Measurements from ENCODE around the gene FASTKD3. TPM values are rescaled to one million over a fixed set of nuclear protein-coding genes. Genes with fewer than 3 reads are reported as not detected.

FASTKD3 gene
- total RNA-seq, 1 donor from 2014 or later, result 8.1 TPM

DNA sequence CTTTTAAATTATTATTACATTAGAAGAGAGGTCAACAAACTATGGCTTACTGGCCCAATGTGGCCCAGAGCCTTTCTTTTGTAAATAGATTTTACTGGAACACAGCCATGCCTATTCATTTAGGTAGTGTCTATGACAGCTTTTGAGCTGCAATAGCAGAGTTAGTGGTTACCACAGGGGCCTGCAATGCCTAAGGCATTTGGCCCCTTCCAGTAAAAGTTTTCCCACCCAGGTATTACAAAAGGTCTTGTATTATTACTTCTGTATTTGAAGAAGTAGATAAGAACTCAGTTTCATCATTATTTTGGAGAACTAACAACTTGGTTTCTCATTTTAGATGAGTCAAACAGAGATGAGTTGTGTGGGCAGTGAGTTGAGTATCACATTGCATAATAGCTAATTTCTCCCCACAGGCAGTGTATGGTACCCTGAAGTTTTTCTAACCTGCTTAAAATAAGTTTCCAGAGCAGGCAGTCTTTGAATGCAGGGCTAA, 9.6 kb upstream of the FASTKD3 start:
- H3K4me3 ChIP-seq (ENCODE audit: insufficient read depth, low read depth, low read length), result no peak overlapping the region
- H3K79me2 ChIP-seq (ENCODE audit: insufficient read depth, low read length), result peaks cover 55% of the 10 kb centered on the region
- no peak overlapping the region for H3K9ac ChIP-seq (ENCODE audit: low read length)
- H2AFZ ChIP-seq (ENCODE audit: low read depth, low read length), result no peak overlapping the region
- no peaks in the 10 kb centered on the region for H3K27me3 ChIP-seq (ENCODE audit: insufficient read depth, low read length)
- TF ChIP-seq, protein P1, sequence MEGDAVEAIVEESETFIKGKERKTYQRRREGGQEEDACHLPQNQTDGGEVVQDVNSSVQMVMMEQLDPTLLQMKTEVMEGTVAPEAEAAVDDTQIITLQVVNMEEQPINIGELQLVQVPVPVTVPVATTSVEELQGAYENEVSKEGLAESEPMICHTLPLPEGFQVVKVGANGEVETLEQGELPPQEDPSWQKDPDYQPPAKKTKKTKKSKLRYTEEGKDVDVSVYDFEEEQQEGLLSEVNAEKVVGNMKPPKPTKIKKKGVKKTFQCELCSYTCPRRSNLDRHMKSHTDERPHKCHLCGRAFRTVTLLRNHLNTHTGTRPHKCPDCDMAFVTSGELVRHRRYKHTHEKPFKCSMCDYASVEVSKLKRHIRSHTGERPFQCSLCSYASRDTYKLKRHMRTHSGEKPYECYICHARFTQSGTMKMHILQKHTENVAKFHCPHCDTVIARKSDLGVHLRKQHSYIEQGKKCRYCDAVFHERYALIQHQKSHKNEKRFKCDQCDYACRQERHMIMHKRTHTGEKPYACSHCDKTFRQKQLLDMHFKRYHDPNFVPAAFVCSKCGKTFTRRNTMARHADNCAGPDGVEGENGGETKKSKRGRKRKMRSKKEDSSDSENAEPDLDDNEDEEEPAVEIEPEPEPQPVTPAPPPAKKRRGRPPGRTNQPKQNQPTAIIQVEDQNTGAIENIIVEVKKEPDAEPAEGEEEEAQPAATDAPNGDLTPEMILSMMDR (IDR thresholded peaks at IDR 0.05; ENCODE audit: insufficient read depth, low read depth, low read length), result no peak
- no peak for TF ChIP-seq EZH2 (IDR thresholded peaks at IDR 0.05; ENCODE audit: insufficient read depth, low read length)
- DNase-seq (ENCODE audit: low read depth) (peak; percentile 72), FAIRE-seq (no peak)
- Mint-ChIP-seq H3K27me3 (ENCODE audit: low read depth, unreplicated experiment) (no peaks in the 10 kb centered on the region), H3K9me3 (ENCODE audit: unreplicated experiment) (no peaks in the 10 kb centered on the region), H3K27ac (ENCODE audit: unreplicated experiment) (no peak overlapping the region), H3K4me3 (ENCODE audit: unreplicated experiment) (peak overlapping the region; percentile 41), H3K4me1 (ENCODE audit: low read depth, unreplicated experiment) (peaks cover 20% of the 10 kb centered on the region), H3K36me3 (ENCODE audit: low read depth, unreplicated experiment) (peaks cover 3% of the 10 kb centered on the region)
- H4K20me1 ChIP-seq (ENCODE audit: insufficient read depth, low read length), result peaks cover 52% of the 10 kb centered on the region
- H3K4me2 ChIP-seq (ENCODE audit: low read length), result no peak overlapping the region
- no peak overlapping the region for H3K27ac ChIP-seq (ENCODE audit: low read depth, low read length)
- H3K36me3 ChIP-seq (ENCODE audit: insufficient read depth, low read length), result peaks cover 30% of the 10 kb centered on the region
- no peaks in the 10 kb centered on the region for H3K9me3 ChIP-seq (ENCODE audit: insufficient read depth, low read depth, low read length)
- peaks cover 21% of the 10 kb centered on the region for H3K4me1 ChIP-seq (ENCODE audit: insufficient read depth, low read length)

DNA sequence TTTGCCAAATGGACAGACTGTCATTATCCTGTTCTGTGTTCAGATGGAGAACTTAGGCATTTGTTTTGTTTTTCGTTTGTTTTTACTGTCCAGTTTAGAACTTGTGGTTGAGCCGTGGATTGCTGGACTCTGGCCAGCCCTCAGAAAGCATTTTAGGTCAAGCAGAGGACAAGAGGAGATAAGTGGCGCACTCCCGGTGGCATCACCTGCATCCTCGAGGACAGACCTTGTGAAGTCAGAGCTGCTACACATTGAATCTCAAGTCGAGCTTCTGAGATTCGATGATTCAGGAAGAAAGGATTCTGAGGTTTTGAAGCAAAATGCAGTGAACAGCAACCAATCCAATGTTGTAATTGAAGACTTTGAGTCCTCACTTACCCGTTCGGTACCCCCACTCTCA, 9.0 kb upstream of the FASTKD3 start:
- Histone ChIP-seq H3K27me3 (ENCODE audit: insufficient read depth, low read length) (no peaks in the 10 kb centered on the region), H2AFZ (ENCODE audit: low read depth, low read length) (no peak overlapping the region), H3K27ac (ENCODE audit: low read depth, low read length) (no peak overlapping the region), H4K20me1 (ENCODE audit: insufficient read depth, low read length) (peaks cover 51% of the 10 kb centered on the region), H3K9ac (ENCODE audit: low read length) (no peak overlapping the region), H3K4me1 (ENCODE audit: insufficient read depth, low read length) (peaks cover 21% of the 10 kb centered on the region), H3K4me2 (ENCODE audit: low read length) (no peak overlapping the region), H3K9me3 (ENCODE audit: insufficient read depth, low read depth, low read length) (no peaks in the 10 kb centered on the region), H3K79me2 (ENCODE audit: insufficient read depth, low read length) (peaks cover 61% of the 10 kb centered on the region), H3K4me3 (ENCODE audit: insufficient read depth, low read depth, low read length) (no peak overlapping the region), H3K36me3 (ENCODE audit: insufficient read depth, low read length) (peaks cover 25% of the 10 kb centered on the region)
- Mint-ChIP-seq H3K27me3 (ENCODE audit: low read depth, unreplicated experiment) (no peaks in the 10 kb centered on the region), H3K9me3 (ENCODE audit: unreplicated experiment) (no peaks in the 10 kb centered on the region), H3K4me3 (ENCODE audit: unreplicated experiment) (peak overlapping the region; percentile 41), H3K27ac (ENCODE audit: unreplicated experiment) (no peak overlapping the region), H3K4me1 (ENCODE audit: low read depth, unreplicated experiment) (peaks cover 22% of the 10 kb centered on the region), H3K36me3 (ENCODE audit: low read depth, unreplicated experiment) (peaks cover 3% of the 10 kb centered on the region)
- TF ChIP-seq EZH2 (IDR thresholded peaks at IDR 0.05; ENCODE audit: insufficient read depth, low read length), result no peak
- TF ChIP-seq, protein P1 (IDR thresholded peaks at IDR 0.05; ENCODE audit: insufficient read depth, low read depth, low read length), result no peak
- no peak for FAIRE-seq
- peak; percentile 59 for DNase-seq (ENCODE audit: low read depth)

GRCh38 chr5:7876867-7877266, 8.0 kb upstream of the FASTKD3 start:
- H3K36me3 ChIP-seq (ENCODE audit: insufficient read depth, low read length), result peaks cover 23% of the 10 kb centered on the region
- Mint-ChIP-seq H3K27ac (ENCODE audit: unreplicated experiment) (no peak overlapping the region), H3K36me3 (ENCODE audit: low read depth, unreplicated experiment) (peaks cover 2% of the 10 kb centered on the region), H3K27me3 (ENCODE audit: low read depth, unreplicated experiment) (no peaks in the 10 kb centered on the region), H3K4me3 (ENCODE audit: unreplicated experiment) (no peak overlapping the region), H3K9me3 (ENCODE audit: unreplicated experiment) (no peaks in the 10 kb centered on the region), H3K4me1 (ENCODE audit: low read depth, unreplicated experiment) (peaks cover 27% of the 10 kb centered on the region)
- H3K79me2 ChIP-seq (ENCODE audit: insufficient read depth, low read length), result peaks cover 69% of the 10 kb centered on the region
- H3K27ac ChIP-seq (ENCODE audit: low read depth, low read length), result peak overlapping the region; percentile 28
- no peaks in the 10 kb centered on the region for H3K9me3 ChIP-seq (ENCODE audit: insufficient read depth, low read depth, low read length)
- no peak for TF ChIP-seq EZH2 (IDR thresholded peaks at IDR 0.05; ENCODE audit: insufficient read depth, low read length)
- TF ChIP-seq, protein P1 (IDR thresholded peaks at IDR 0.05; ENCODE audit: insufficient read depth, low read depth, low read length), result no peak
- no peak overlapping the region for H3K4me3 ChIP-seq (ENCODE audit: insufficient read depth, low read depth, low read length)
- peaks cover 21% of the 10 kb centered on the region for H3K4me1 ChIP-seq (ENCODE audit: insufficient read depth, low read length)
- FAIRE-seq (no peak), DNase-seq (ENCODE audit: low read depth) (peak; percentile 57)
- H3K9ac ChIP-seq (ENCODE audit: low read length), result peak overlapping the region; percentile 20
- H4K20me1 ChIP-seq (ENCODE audit: insufficient read depth, low read length), result peaks cover 46% of the 10 kb centered on the region
- peak overlapping the region; percentile 37 for H3K4me2 ChIP-seq (ENCODE audit: low read length)
- H2AFZ ChIP-seq (ENCODE audit: low read depth, low read length), result no peak overlapping the region
- no peaks in the 10 kb centered on the region for H3K27me3 ChIP-seq (ENCODE audit: insufficient read depth, low read length)
